GM21360 (cell line): ENCODE measurements around the gene FLOT2.
"Not testable (repeated sequence)": the region's sequence is repeated elsewhere in the genome, so short reads cannot be mapped to it uniquely, and the experiment has no call there.

Experiments used
- ATAC-seq: cut with Tn5 transposase; IDR thresholded peaks from one replicate; pipeline ENCODE4 v1.9.1; 2021; ENCODE audit warnings: mild to moderate bottlenecking, moderate library complexity; ENCODE audit not compliant: unreplicated experiment

Gene FLOT2

GRCh38 chr17:28853295-28853694, 44.2 kb downstream of the FLOT2 start:
- no peak for ATAC-seq

GRCh38 chr17:28849281-28849680, 48.3 kb downstream of the FLOT2 start:
- ATAC-seq: no peak

DNA sequence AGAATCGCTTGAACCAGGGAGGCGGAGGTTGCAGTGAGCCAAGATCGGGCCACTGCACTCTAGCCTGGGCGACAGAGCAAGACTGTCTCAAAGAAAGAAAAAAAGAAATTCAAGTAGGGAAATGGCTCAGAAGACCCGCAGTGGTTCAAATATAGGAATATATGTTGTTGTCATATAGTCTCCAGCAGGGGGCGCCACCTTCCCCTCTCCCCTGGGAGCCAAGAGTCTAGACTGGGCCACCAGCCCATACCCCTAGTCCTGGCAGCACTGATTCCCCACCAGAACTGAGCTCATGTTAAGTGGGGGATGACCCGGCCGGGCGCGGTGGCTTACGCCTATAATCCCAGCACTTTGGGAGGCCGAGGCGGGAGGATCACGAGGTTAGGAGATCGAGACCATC, 48.9 kb downstream of the FLOT2 start:
- not testable (repeated sequence) for ATAC-seq

DNA sequence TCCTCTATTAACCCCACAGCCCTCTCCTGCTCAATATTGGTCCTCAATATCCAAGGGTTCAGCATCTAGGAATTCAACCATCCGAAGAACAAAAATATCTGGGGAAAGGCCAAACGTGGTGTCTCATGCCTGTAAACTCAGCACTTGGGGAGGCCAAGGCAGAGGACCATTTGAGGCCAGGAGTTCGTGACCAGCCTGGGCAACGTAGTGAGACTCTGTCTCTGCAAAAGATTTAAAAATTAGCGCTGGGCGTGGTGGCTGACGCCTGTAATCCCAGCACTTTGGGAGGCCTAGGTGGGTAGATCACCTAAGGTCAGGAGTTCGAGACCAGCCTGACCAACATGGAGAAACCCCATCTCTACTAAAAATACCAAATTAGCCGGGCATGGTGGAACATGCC, 50.8 kb downstream of the FLOT2 start:
- not testable (repeated sequence) for ATAC-seq

DNA sequence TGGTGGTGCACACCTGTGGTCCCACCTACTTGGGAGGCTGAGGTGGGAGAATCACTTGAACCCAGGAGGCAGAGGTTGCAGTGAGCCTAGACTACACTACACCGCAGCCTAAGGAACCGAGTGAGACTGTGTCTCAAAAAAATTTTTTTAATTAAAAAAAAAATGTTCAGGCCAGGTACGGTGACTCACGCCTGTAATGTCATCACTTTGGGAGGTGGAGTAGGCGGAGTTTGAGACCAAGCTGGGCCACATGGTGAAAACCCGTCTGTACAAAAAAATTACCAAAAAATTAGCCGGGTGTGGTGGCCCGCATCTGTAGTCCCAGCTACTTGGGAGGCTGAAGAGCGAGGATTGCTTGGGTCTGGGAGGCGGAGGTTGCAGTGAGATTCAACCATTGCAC, 51.3 kb downstream of the FLOT2 start:
- no peak for ATAC-seq

DNA sequence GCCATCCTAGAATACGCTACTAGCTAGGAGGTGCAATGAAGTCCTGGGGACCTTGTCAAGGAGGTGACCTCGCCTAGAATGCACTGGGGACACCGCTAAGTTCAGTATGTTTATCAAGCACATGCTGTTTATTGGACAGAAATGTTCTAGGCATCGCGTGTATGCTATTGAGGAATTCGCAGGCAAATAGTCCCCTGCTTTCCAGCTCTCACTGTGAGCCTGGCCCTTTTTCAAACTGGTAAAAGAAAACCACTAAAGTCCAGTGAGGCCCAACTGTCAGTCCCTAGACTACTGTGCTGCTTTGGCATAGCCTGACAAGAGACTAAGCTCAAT, 53.8 kb downstream of the FLOT2 start:
- ATAC-seq: no peak

DNA sequence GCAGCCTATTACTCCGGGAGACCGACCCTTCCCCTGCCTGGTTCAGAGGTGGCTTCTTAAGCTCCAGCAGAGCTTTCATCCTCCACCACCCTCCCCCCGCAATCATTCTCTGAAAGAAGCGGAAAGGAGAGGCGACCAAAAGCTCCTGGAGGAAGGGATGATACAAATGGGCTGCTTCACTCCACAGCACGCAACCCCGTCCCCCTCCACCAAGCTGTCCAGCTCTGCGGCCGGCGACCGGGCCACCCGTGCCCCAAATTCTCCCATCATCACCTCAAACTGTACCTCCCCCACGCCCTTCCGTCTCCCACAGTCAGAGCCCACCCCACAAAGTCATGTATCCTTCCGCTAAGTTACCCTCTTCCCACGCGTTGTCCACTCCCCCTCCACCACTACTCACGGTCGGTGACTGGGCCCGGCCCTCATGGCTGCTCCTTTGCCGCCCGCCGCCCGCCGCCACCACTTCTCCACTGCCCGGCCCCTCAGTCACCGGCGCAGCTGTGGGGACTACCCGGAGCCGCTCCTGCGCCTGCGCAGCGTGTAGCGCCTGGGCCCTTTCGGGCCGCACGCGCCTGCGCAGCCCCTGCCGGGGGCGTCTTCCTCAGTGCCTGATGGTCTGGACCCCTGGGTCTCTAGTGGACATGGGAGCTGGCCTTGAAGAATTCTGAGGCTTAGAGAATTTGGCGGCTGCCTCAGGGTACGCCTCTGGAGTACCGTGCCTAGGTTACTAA, 55.1 kb downstream of the FLOT2 start, which contains the start of gene FAM222B:
FAM222B (minus strand) TSS at position 509 of the 731 bp plus-strand sequence. CDS start 76,123 bp downstream, outside the sequence.
- ATAC-seq: peak; percentile 79

- ATAC-seq: no peak
These were observed 55.6 kb downstream of the FLOT2 start for GRCh38 chr17:28841901-28842281.

- ATAC-seq: no peak
These were observed 58.3 kb downstream of the FLOT2 start for GRCh38 chr17:28839221-28839620.

DNA sequence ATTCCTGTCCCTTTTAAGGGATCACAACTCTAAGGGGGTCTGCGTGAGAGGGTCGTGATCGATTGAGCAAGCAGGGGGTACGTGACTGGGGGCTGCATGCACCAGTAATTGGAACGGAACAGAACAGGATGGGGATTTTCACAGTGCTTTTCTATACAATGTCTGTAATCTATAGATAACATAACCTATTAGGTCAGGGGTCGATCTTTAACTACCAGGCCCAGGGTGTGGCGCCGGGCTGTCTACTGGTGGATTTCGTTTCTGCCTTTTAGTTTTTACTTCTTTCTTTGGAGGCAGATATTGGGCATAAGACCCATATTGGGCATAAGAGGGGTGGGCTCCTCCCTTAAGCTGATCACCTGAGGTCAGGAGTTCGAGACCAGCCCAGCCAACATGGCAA, 61.0 kb downstream of the FLOT2 start:
- ATAC-seq: not testable (repeated sequence)

GRCh38 chr17:28834420-28834819, 63.1 kb downstream of the FLOT2 start:
- ATAC-seq: no peak
